GM18909 (cell line): ENCODE measurements around the gene MBTPS1.

Source experiments
- ATAC-seq: cut with Tn5 transposase; IDR thresholded peaks from one replicate; pipeline ENCODE4 v1.9.1; 2021; ENCODE audit warnings: mild to moderate bottlenecking; ENCODE audit not compliant: unreplicated experiment, poor library complexity

The MBTPS1 gene

GRCh38 chr16:84056933-84057332, 59.8 kb downstream of the MBTPS1 start:
- no peak for ATAC-seq

GRCh38 chr16:84055801-84056634, 60.7 kb downstream of the MBTPS1 start:
- no peak for ATAC-seq

GRCh38 chr16:84055366-84055765, 61.4 kb downstream of the MBTPS1 start:
- ATAC-seq: no peak

- ATAC-seq: no peak
Observed at GRCh38 chr16:84054916-84055315, 61.8 kb downstream of the MBTPS1 start.

DNA sequence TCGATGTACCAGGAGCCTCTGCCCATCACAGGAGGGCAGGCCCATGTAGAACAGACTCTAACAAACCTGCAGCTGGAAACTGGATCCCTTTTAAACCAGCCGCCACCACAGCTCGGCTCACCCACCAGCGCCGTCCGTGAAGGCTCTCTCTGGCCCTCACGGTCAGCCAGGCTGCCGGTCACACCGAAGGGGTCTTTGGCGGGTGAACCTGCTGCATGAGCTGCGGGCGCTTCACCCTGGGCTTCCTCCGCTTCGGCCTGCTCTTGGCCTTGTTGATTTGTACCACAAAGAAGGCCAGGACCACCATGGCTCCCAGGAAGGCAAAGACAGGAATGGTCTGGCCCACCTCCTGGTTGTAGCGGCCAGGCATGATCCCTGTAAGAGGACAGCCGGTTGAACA, 62.5 kb downstream of the MBTPS1 start:
- ATAC-seq: no peak

DNA sequence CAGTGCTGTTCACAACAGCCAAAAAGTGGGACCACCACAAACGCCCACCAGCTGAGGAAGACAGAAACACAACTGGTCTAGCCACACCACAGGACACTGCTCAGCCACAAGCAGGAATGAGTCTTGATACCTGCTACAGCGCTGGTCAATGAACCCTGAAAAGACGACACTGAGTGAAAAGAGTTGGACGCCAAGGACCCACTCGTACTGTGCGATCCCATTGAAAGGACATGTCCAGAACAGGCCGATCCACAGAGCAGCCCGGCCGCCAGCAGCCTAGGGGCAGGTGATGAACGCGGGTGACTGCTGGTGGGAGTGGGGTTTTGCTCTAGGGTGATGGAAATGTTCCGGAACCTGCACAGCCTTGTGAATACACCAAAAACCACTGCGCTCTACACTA, 63.5 kb downstream of the MBTPS1 start:
- no peak for ATAC-seq

- ATAC-seq: no peak
Observed at GRCh38 chr16:84052071-84052622, 64.6 kb downstream of the MBTPS1 start.

GRCh38 chr16:84050316-84050715, 66.4 kb downstream of the MBTPS1 start:
- no peak for ATAC-seq

GRCh38 chr16:84049403-84050060, 67.2 kb downstream of the MBTPS1 start:
- ATAC-seq: no peak

- no peak for ATAC-seq
Observed at GRCh38 chr16:84048871-84049270, 67.9 kb downstream of the MBTPS1 start.

- ATAC-seq: no peak
Observed at GRCh38 chr16:84048270-84048669, 68.5 kb downstream of the MBTPS1 start.

- ATAC-seq: no peak
Observed at GRCh38 chr16:84047626-84048025, 69.1 kb downstream of the MBTPS1 start.

DNA sequence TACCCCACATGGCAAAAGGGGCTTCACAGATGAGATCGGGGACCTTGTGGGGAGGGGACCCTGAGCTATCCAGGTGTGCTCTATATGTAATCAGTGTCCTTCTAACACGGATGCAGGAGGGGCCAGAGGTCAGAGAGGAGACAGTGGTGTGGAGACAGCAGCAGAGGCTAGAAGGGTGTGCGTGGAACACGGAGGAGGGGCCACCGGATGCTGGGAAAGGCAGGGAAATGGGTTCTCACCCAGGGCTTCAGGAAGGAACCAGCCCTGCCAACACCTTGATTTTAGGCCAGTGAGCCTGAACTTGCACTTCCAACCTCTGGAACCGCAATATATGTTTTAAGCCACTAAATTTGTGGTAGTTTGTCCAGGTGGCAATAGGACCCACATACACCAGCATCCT, 69.5 kb downstream of the MBTPS1 start:
- ATAC-seq: no peak

- no peak for ATAC-seq
Observed at GRCh38 chr16:84045818-84046470, 70.8 kb downstream of the MBTPS1 start.

DNA sequence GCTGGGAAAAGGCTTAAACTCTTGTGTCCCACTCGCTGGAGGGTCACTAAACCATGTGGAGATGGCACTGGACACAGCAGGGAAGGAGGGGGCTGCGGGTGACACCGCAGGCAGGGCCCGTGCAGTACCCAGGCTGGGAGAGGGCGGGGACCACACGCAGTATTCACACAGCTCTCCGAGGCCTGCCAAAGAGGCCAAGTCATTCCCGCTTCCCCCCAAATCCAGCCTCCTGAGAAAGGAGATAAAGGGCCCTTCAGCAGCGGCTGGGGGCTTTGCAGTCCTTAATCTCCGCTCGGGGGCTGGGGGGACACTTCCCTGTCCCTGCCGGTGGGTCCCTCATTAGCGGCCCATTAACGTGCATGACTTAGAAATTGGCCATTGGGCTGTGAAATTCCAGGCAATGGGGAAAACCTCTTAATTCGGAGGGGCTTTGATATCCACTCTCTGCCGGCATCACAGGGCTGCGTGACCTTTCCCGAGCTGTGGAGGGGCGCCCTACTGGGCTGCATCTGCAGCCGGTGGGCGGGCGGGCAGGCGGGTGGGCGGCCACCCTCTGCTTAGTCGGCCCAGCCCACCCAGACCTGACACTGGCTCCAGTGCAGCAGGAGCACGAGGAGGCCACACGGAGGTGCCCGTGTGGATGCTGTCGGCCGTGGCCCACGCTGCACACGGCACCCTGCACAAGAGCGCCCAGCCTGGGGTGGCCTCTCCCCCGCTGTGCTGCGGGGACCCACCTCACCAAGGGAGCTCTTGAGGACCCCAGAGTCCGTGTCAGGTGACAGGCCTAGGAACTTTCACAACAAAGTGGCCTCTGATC, 71.5 kb downstream of the MBTPS1 start:
- no peak for ATAC-seq

GRCh38 chr16:84044118-84044488, 72.6 kb downstream of the MBTPS1 start:
- ATAC-seq: no peak

- no peak for ATAC-seq
Observed at GRCh38 chr16:84043486-84044117, 73.1 kb downstream of the MBTPS1 start.

DNA sequence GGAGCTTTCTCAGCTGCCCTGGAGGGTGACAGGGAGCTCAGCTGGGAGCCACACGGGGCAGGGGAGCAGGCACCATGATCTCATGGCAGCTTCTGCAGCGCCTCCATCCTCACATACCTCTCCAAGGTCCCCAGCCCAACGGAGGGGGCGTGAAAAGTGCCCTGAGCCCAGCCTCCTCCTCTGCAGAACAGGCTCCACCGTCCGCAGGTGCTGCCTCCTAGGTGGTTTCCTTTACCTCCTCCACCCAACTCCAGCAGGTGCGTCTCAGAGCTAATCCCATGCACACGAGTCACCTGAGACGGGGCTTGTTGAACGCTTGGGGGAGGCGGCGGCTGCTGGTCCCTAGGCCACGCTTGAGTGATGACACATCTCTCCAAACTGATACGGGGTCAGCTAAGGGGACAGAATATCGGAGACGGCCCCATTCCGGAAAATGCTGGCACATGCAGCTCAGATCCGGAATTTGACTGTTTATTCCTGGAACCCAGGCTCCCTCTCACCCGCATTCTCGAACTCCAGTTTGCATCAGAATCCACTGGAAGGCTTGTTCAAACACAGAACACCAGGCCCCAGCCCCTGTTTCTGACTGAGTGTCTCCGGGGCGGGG, 73.8 kb downstream of the MBTPS1 start:
- ATAC-seq: no peak

GRCh38 chr16:84042308-84042878, 74.3 kb downstream of the MBTPS1 start, which contains the start of gene SLC38A8:
Gene SLC38A8, minus strand, starts transcription at chr16:84042795. Its CDS starts 638 bp downstream, at chr16:84042157.
- no peak for ATAC-seq
